HCT116 (cell line): ENCODE data around the gene LRP1B. TPM values are rescaled to one million over a fixed set of nuclear protein-coding genes. Genes with fewer than 3 reads are reported as not detected.

ENCODE experiments used
- ATAC-seq: fragments of 200-7000 bp; cut with Tn5 transposase; 2 replicates; pipeline ENCODE4 v1.9.1; 2020; ENCODE audit warnings: mild to moderate bottlenecking, moderate library complexity
- Bru-seq: library from RNA; stranded (reverse); fragments of 400-500 nt; gene quantifications from one replicate; lab custom pipeline; 2021; lab: Mats Ljungman, UMichigan
- BruChase-seq, 2 experiments: library from RNA; stranded (reverse); fragments of 400-500 nt; gene quantifications; one replicate each; lab custom pipeline; 2021; lab: Mats Ljungman, UMichigan
- BruUV-seq: library from RNA; stranded (reverse); fragments of 400-500 nt; replicated peaks from 2 replicates; lab custom pipeline; 2021; lab: Mats Ljungman, UMichigan
- CTCF ChIA-PET: fragments of 300-600 bp; sonication (Branson Sonifier 250); formaldehyde crosslinking; loops from one replicate; lab custom pipeline; 2021; ENCODE audit warnings: antibody characterized with exemption; lab: Charles Lee
- POLR2A ChIA-PET: fragments of 300-600, 350-600 bp; sonication (Branson Sonifier 250); formaldehyde crosslinking; loops from one replicate; lab custom pipeline; 2021; ENCODE audit warnings: antibody characterized with exemption; lab: Charles Lee
- RAD21 ChIA-PET, 2 experiments: fragments of 300-600 bp; sonication (Branson Sonifier 250); formaldehyde crosslinking; loops; one replicate each; lab custom pipeline; 2023; ENCODE audit warnings: low total read pairs in 2 of 2; ENCODE audit not compliant: uncharacterized antibody in 2 of 2, unreplicated experiment in 2 of 2, low non-redundant PET in 1 of 2; lab: Charles Lee
- DNase-seq: peaks from one replicate; pipeline ENCODE4 v3.0.0-alpha.2; 2010; ENCODE audit warnings: low read depth, low spot score
- H2AFZ ChIP-seq: fragments of 200-600 bp; shearing (Covaris generic), sonication (generic); 2 replicates; pipeline ENCODE4 v1.6.1; 2017; ENCODE audit warnings: low read depth, mixed run types, mixed read lengths, antibody characterized with exemption, low read length; ENCODE audit not compliant: poor library complexity, severe bottlenecking
- H3K27ac ChIP-seq: 2 replicates; pipeline ENCODE4 v1.5.1; 2012; ENCODE audit warnings: low read depth, low read length
- H3K27me3 ChIP-seq: fragments of 200-600 bp; sonication (generic); 2 replicates; pipeline ENCODE4 v1.6.1; 2016; ENCODE audit warnings: mixed run types, low read length, mixed read lengths; ENCODE audit not compliant: insufficient read depth
- H3K36me3 ChIP-seq, 2 experiments: fragments of 200-500 bp in 1 of 2; fragments of 200-600 bp in 1 of 2; sonication (Bioruptor generic) in 1 of 2; sonication (generic) in 1 of 2; 2 replicates each; pipeline versions ENCODE4 v1.5.1 to v1.6.1; 2014 to 2016; ENCODE audit warnings: low read length in 2 of 2, inconsistent platforms in 1 of 2, mixed read lengths in 1 of 2, mixed run types in 1 of 2; ENCODE audit not compliant: insufficient read depth in 2 of 2, control insufficient read depth in 1 of 2
- H3K4me1 ChIP-seq, 2 experiments: fragments of 200-600 bp in 1 of 2; sonication (generic) in 1 of 2; 2 replicates each; pipeline versions ENCODE4 v1.5.1 to v1.6.1; 2012 to 2017; ENCODE audit warnings: low read length in 2 of 2, inconsistent platforms in 1 of 2, mild to moderate bottlenecking in 1 of 2, mixed read lengths in 1 of 2, mixed run types in 1 of 2, moderate library complexity in 1 of 2; ENCODE audit not compliant: insufficient read depth in 2 of 2, control insufficient read depth in 1 of 2
- H3K4me2 ChIP-seq: fragments of 200-600 bp; sonication (generic); 2 replicates; pipeline ENCODE4 v1.6.1; 2017; ENCODE audit warnings: mixed run types, low read length, mixed read lengths
- H3K4me3 ChIP-seq, 2 experiments: fragments of 200-600 bp in 1 of 2; sonication (generic) in 1 of 2; replicated peaks in 1 of 2; 2 replicates each; pipeline ENCODE4 v1.5.1; 2011 to 2016; ENCODE audit warnings: low read length in 2 of 2, control low read depth in 1 of 2, low read depth in 1 of 2, mild to moderate bottlenecking in 1 of 2, mixed read lengths in 1 of 2, mixed run types in 1 of 2
- H3K79me2 ChIP-seq: fragments of 200-600 bp; sonication (generic); 2 replicates; pipeline ENCODE4 v1.6.1; 2017; ENCODE audit warnings: mild to moderate bottlenecking, mixed run types, low read length, moderate library complexity, mixed read lengths; ENCODE audit not compliant: insufficient read depth
- H3K9ac ChIP-seq: fragments of 200-600 bp; sonication (generic); 2 replicates; pipeline ENCODE4 v1.6.1; 2016; ENCODE audit warnings: low read length, mixed read lengths
- H3K9me2 ChIP-seq: fragments of 200-600 bp; sonication (generic), shearing (Covaris generic); 2 replicates; pipeline ENCODE4 v1.6.1; 2017; ENCODE audit warnings: mixed run types, mild to moderate bottlenecking, moderate library complexity; ENCODE audit not compliant: insufficient read depth
- H3K9me3 ChIP-seq, 2 experiments: fragments of 200-500 bp in 1 of 2; fragments of 200-600 bp in 1 of 2; sonication (Bioruptor generic) in 1 of 2; sonication (generic) in 1 of 2; 2 replicates each; pipeline ENCODE4 v1.6.1; 2014 to 2017; ENCODE audit warnings: low read length in 2 of 2, mixed read lengths in 2 of 2, inconsistent platforms in 1 of 2, low read depth in 1 of 2, mild to moderate bottlenecking in 1 of 2, mixed run types in 1 of 2, moderate library complexity in 1 of 2; ENCODE audit not compliant: control insufficient read depth in 1 of 2, insufficient read depth in 1 of 2
- H4K20me1 ChIP-seq: fragments of 200-600 bp; sonication (generic), shearing (Covaris generic); 2 replicates; pipeline ENCODE4 v1.6.1; 2017; ENCODE audit warnings: mixed run types, mild to moderate bottlenecking, moderate library complexity; ENCODE audit not compliant: insufficient read depth
- CBX3 ChIP-seq: IDR thresholded peaks from 2 replicates; pipeline ENCODE4 v1.6.1; 2012; ENCODE audit warnings: low read depth
- CEBPB ChIP-seq: IDR thresholded peaks from 2 replicates; pipeline ENCODE4 v1.6.1; 2012; ENCODE audit warnings: low read depth
- EZH2 ChIP-seq: fragments of 200-600 bp; sonication (generic); IDR thresholded peaks from 2 replicates; pipeline ENCODE4 v1.6.1; 2017; ENCODE audit warnings: antibody characterized with exemption, mixed run types
- POLR2AphosphoS5 ChIP-seq: IDR thresholded peaks from 2 replicates; pipeline ENCODE4 v1.6.1; 2011; ENCODE audit warnings: mild to moderate bottlenecking, low read depth, low read length, moderate library complexity
- intact Hi-C: fragments of 100-400 bp; cut with micrococcal nuclease; formaldehyde crosslinking; loops from 2 replicates; pipeline ENCODE4 v1.10.0; 2022
- long read RNA-seq: library from polyadenylated mRNA; unstranded; transcript quantifications from one replicate; pipeline ENCODE4 v2.0.0, GENCODE V29; 2021; ENCODE audit not compliant: unreplicated experiment
- polyA plus RNA-seq: library from polyadenylated mRNA; unstranded; fragments of >200 nt; gene quantifications from 2 replicates; pipeline ENCODE4 v1.2.1, GENCODE V29; 2012; ENCODE audit warnings: missing spikeins
- total RNA-seq: library from RNA; stranded (reverse); gene quantifications from one replicate; pipeline ENCODE4 v1.2.1, GENCODE V29; 2021; ENCODE audit not compliant: unreplicated experiment
- TF ChIP-seq, protein P1 (sequence below): IDR thresholded peaks from 2 replicates; pipeline ENCODE4 v1.6.1; 2012

LRP1B gene
- total RNA-seq = 0.34 TPM
- 0.03 and 0.10 TPM in 2 replicates for polyA plus RNA-seq
- percentile 24 among the genes with signal in this experiment for Bru-seq, nascent RNA
- percentile 16 among the genes with signal in this experiment for BruChase-seq, experiment 1, labeled RNA remaining after a 6-hour chase
- BruChase-seq, experiment 2, labeled RNA remaining after a 2-hour chase = percentile 26 among the genes with signal in this experiment
- long read RNA-seq, partial matches to known transcripts = 0 of 1 reads
- long read RNA-seq, other reads (novel, unspliced or antisense) = 1 of 1 reads

GRCh38 chr2:142131010-142131669 is at the start of gene LRP1B:
Gene LRP1B, minus strand, starts transcription at chr2:142131016. Its CDS starts 287 bp downstream, at chr2:142130729.
- Histone ChIP-seq H3K9ac (peak within 1 kb of the TSS; percentile 47), H3K4me3 (peak within 1 kb of the TSS; percentile 54 to 61), H2AFZ (peak within 1 kb of the TSS; percentile 83), H3K9me2 (no peaks in the 10 kb centered on the region; the same call in 1 of the 2 replicates), H3K4me1 (peaks cover 0 to 5% of the 10 kb centered on the region in 2 experiments; a peak in 1 of 4 replicates), H3K79me2 (no peaks in the 10 kb centered on the region), H3K27me3 (no peaks in the 10 kb centered on the region), H4K20me1 (no peaks in the 10 kb centered on the region), H3K4me2 (peak within 1 kb of the TSS; percentile 75), H3K36me3 (no peaks in the 10 kb centered on the region), H3K9me3 (no peaks in the 10 kb centered on the region), H3K27ac (peak within 1 kb of the TSS; percentile 37)
- DNase-seq (no peak), ATAC-seq (peak; percentile 66)
- intact Hi-C loops = no loop called here
- ChIA-PET POLR2A (no interaction called here), CTCF (no interaction called here), RAD21 (no interaction called here)
- no TSS peak for BruUV-seq
- no peak for TF ChIP-seq EZH2
- 0 out of 2 replicates have a peak, but pooled peaks have one; percentile 42 for TF ChIP-seq CEBPB
- TF ChIP-seq POLR2AphosphoS5 = 0 out of 2 replicates have a peak, but pooled peaks have one; percentile 3

- Histone ChIP-seq H3K36me3 (no peaks in the 10 kb centered on the region), H3K79me2 (no peaks in the 10 kb centered on the region), H3K27me3 (no peaks in the 10 kb centered on the region), H3K4me3 (no peak overlapping the region), H3K4me1 (peaks cover 0 to 9% of the 10 kb centered on the region in 2 experiments; a peak in 3 of 4 replicates), H3K4me2 (no peak overlapping the region), H3K9me3 (no peaks in the 10 kb centered on the region), H4K20me1 (no peaks in the 10 kb centered on the region), H3K9me2 (no peaks in the 10 kb centered on the region), H3K9ac (no peak overlapping the region), H3K27ac (no peak overlapping the region), H2AFZ (peak overlapping the region; percentile 22)
- TF ChIP-seq, protein P1, sequence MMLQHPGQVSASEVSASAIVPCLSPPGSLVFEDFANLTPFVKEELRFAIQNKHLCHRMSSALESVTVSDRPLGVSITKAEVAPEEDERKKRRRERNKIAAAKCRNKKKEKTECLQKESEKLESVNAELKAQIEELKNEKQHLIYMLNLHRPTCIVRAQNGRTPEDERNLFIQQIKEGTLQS = no peak
- TF ChIP-seq CBX3 = no peak
- no peak for DNase-seq
- BruUV-seq = no TSS peak
- ChIA-PET POLR2A (no interaction called here), RAD21 (no interaction called here), CTCF (no interaction called here)
- intact Hi-C loops = no loop called here
- no peak for ATAC-seq
These were observed 48.9 kb upstream of the LRP1B start for GRCh38 chr2:142179686-142180085.
